ENCODE results near the gene TBC1D23. TPM values are rescaled to one million over a fixed set of nuclear protein-coding genes. Genes with fewer than 3 reads are reported as not detected.

TBC1D23 gene
- total and polyA plus RNA-seq, 4 donors = 8.7 to 30.3 (median 17.8) TPM

DNA sequence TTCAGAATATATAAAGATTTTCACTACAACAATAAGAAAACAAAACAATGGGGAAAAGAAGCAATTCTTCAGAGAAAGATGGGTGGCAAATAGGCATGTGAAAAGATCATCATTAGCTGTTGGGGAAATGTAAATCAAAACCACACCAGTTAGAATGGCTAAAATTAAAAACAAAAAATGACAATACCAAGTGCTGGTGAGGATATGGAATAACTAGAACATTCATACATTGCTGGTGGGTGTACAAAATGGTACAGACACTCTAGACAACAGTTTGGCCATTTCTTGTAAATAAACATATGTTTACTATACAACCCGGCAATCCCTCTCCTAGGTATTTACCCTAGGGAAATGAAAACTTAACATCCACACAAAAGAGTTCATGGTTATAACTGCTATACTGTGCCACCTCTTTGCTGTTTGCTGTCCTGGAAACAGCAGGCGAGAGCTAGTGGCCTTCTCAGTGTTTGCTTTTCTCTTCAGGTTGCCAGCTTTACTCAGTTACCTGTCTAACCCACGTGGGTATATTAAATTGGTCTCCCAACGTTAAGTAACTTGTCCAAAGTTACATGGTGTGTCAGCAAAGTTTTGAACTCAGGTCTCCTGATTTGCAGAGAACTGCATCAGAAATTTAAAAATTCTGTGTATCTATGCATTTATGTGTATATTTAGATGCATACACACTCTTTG, 69.2 kb downstream of the TBC1D23 start (continued):
- no peak for TF ChIP-seq EGR1 (IDR thresholded peaks at IDR 0.05; ENCODE audit: low read depth in 2 of 2)
- TF ChIP-seq, protein P1, sequence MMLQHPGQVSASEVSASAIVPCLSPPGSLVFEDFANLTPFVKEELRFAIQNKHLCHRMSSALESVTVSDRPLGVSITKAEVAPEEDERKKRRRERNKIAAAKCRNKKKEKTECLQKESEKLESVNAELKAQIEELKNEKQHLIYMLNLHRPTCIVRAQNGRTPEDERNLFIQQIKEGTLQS (IDR thresholded peaks at IDR 0.05) = no peak
- TF ChIP-seq RAD21 (IDR thresholded peaks at IDR 0.05) = peak; percentile 11 to 27

DNA sequence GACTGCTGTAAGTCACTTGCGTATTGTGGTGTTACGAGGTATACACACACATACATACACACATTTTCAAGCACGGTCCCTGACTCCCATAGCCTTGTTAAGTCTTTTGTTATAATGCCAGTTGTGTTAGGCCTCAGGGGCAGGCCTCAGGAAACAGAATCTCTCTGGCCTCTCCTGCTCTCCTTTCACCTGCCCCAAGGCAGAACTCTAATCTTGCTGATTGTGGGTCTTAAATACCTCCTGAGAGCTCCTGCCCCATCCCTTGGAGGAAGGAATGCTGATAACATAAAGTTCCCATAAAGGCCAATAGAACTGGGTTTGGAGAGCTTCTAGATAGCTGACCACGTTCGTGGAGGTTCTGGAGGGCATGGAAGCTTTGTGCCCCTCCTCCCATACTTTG, 69.9 kb downstream of the TBC1D23 start:
- Histone ChIP-seq H3K4me3 (ENCODE audit: low read depth in 1 of 3, low read length in 3 of 3) (no peak overlapping the region), H3K9ac (ENCODE audit: low read depth in 1 of 2, low read length in 2 of 2) (no peak overlapping the region), H3K27ac (ENCODE audit: low read depth in 1 of 2, low read length in 2 of 2) (peak overlapping the region; percentile 57 to 61), H3K27me3 (ENCODE audit: control insufficient read depth in 4 of 4, insufficient read depth in 4 of 4, low read length in 3 of 4) (no peaks in the 10 kb centered on the region), H3K4me1 (ENCODE audit: control insufficient read depth in 4 of 4, insufficient read depth in 4 of 4, low read length in 3 of 4) (peaks cover 3 to 53% (median 28%) of the 10 kb centered on the region in 4 donors), H3K36me3 (ENCODE audit: control insufficient read depth in 4 of 4, insufficient read depth in 3 of 4, low read depth in 1 of 4, low read length in 3 of 4) (no peaks in the 10 kb centered on the region), H3K9me3 (ENCODE audit: control insufficient read depth in 4 of 4, low read length in 3 of 4) (no peaks in the 10 kb centered on the region)
- TF ChIP-seq, protein P2, sequence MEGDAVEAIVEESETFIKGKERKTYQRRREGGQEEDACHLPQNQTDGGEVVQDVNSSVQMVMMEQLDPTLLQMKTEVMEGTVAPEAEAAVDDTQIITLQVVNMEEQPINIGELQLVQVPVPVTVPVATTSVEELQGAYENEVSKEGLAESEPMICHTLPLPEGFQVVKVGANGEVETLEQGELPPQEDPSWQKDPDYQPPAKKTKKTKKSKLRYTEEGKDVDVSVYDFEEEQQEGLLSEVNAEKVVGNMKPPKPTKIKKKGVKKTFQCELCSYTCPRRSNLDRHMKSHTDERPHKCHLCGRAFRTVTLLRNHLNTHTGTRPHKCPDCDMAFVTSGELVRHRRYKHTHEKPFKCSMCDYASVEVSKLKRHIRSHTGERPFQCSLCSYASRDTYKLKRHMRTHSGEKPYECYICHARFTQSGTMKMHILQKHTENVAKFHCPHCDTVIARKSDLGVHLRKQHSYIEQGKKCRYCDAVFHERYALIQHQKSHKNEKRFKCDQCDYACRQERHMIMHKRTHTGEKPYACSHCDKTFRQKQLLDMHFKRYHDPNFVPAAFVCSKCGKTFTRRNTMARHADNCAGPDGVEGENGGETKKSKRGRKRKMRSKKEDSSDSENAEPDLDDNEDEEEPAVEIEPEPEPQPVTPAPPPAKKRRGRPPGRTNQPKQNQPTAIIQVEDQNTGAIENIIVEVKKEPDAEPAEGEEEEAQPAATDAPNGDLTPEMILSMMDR (IDR thresholded peaks at IDR 0.05; ENCODE audit: low read depth, low read length, missing input control) = no peak
- TF ChIP-seq, protein P3, sequence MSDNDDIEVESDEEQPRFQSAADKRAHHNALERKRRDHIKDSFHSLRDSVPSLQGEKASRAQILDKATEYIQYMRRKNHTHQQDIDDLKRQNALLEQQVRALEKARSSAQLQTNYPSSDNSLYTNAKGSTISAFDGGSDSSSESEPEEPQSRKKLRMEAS (IDR thresholded peaks at IDR 0.05) = no peak
- no peak for TF ChIP-seq SP1 (IDR thresholded peaks at IDR 0.05)
- no peak for TF ChIP-seq YY1 (IDR thresholded peaks at IDR 0.05)
- WGBS = 96% methylated on average over 5 of the region's 5 CpGs
- DNase-seq (ENCODE audit: low spot score) = no peak

DNA sequence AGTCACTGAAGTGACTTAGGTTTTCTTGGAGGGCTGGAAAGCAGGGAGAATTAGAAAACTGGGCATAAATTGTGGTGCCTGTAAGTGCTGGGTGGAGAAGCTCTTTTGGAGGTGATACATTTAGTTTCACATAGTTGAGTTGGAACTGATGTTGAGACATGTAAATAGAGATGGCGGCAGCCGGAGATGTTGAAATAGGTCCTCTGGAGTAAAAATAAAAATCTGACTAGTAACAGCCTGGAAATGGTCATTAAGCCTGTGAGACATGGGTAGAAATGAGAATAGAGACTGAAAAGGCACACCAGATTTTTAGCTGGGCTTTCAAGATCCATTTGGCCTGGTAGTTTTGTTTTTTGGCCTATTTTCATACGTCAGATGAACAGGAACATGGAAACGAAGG, 70.9 kb downstream of the TBC1D23 start:
- Histone ChIP-seq H3K4me1 (ENCODE audit: control insufficient read depth in 4 of 4, insufficient read depth in 4 of 4, low read length in 3 of 4) (peaks cover 3 to 51% (median 32%) of the 10 kb centered on the region in 4 donors), H3K9ac (ENCODE audit: low read depth in 1 of 2, low read length in 2 of 2) (no peak overlapping the region), H3K36me3 (ENCODE audit: control insufficient read depth in 4 of 4, insufficient read depth in 3 of 4, low read depth in 1 of 4, low read length in 3 of 4) (no peaks in the 10 kb centered on the region), H3K27me3 (ENCODE audit: control insufficient read depth in 4 of 4, insufficient read depth in 4 of 4, low read length in 3 of 4) (no peaks in the 10 kb centered on the region), H3K27ac (ENCODE audit: low read depth in 1 of 2, low read length in 2 of 2) (peak overlapping the region in 1 of 2 donors; percentile 44), H3K4me3 (ENCODE audit: low read depth in 1 of 3, low read length in 3 of 3) (no peak overlapping the region), H3K9me3 (ENCODE audit: control insufficient read depth in 4 of 4, low read length in 3 of 4) (no peaks in the 10 kb centered on the region)
- WGBS = 77% methylated on average over 4 of the region's 4 CpGs
- no peak for DNase-seq (ENCODE audit: low spot score)
- TF ChIP-seq TAF1 (conservative IDR thresholded peaks at IDR 0.05) (no peak), RXRA (IDR thresholded peaks at IDR 0.05) (no peak)

DNA sequence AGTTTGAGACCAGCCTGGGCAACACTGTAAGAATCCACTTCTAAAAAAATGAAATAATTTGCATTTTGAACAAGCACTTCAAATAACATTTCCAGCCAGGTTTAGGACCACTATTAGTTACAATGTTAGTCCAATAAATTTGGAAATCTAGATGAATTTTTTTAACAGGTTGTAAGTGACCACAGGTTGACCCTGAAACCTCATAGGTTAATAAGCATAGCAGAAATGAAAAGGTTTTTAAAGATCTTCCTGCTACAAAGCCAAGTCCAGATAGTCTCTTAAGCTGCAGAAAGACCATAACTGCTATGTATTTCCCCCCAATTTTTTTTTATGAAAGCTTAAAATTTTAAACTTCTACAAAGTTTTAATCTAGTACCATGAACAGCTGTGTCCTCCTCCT, 72.3 kb downstream of the TBC1D23 start:
- H3K27ac ChIP-seq (ENCODE audit: low read depth in 1 of 2, low read length in 2 of 2) = peak overlapping the region; percentile 19 to 59

More for the DNA sequence above, 72.3 kb downstream of the TBC1D23 start:
- H3K27me3 ChIP-seq (ENCODE audit: control insufficient read depth in 4 of 4, insufficient read depth in 4 of 4, low read length in 3 of 4) = no peaks in the 10 kb centered on the region
- no peak overlapping the region for H3K4me3 ChIP-seq (ENCODE audit: low read depth in 1 of 3, low read length in 3 of 3)
- peaks cover 4 to 53% (median 35%) of the 10 kb centered on the region in 4 donors for H3K4me1 ChIP-seq (ENCODE audit: control insufficient read depth in 4 of 4, insufficient read depth in 4 of 4, low read length in 3 of 4)
- no peak for TF ChIP-seq SP1 (IDR thresholded peaks at IDR 0.05)
- TF ChIP-seq, protein P4, sequence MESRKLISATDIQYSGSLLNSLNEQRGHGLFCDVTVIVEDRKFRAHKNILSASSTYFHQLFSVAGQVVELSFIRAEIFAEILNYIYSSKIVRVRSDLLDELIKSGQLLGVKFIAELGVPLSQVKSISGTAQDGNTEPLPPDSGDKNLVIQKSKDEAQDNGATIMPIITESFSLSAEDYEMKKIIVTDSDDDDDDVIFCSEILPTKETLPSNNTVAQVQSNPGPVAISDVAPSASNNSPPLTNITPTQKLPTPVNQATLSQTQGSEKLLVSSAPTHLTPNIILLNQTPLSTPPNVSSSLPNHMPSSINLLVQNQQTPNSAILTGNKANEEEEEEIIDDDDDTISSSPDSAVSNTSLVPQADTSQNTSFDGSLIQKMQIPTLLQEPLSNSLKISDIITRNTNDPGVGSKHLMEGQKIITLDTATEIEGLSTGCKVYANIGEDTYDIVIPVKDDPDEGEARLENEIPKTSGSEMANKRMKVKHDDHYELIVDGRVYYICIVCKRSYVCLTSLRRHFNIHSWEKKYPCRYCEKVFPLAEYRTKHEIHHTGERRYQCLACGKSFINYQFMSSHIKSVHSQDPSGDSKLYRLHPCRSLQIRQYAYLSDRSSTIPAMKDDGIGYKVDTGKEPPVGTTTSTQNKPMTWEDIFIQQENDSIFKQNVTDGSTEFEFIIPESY (IDR thresholded peaks at IDR 0.05) = no peak
- H3K36me3 ChIP-seq (ENCODE audit: control insufficient read depth in 4 of 4, insufficient read depth in 3 of 4, low read depth in 1 of 4, low read length in 3 of 4) = no peaks in the 10 kb centered on the region
- no peak for DNase-seq (ENCODE audit: low spot score)
- peak overlapping the region in 1 of 2 donors; percentile 19 for H3K9ac ChIP-seq (ENCODE audit: low read depth in 1 of 2, low read length in 2 of 2)
- H3K9me3 ChIP-seq (ENCODE audit: control insufficient read depth in 4 of 4, low read length in 3 of 4) = no peaks in the 10 kb centered on the region

Measured in liver (tissue), 9 donors.